ENCODE results near the gene PLAC8.

The PLAC8 gene

GRCh38 chr4:83124111-83124780, 9.7 kb upstream of the PLAC8 start:
- CTCF ChIA-PET, result interaction anchor here (1.2 kb wide), 1 partner anchor 158 kb away, joined by 3 read pairs; no protein-coding TSS in a partner anchor
- no peak overlapping the region for H3K27ac ChIP-seq (ENCODE audit: extremely low read depth, low read depth, low read length)
- no peak for TF ChIP-seq ZNF707 (tag by site-specific recombination; IDR thresholded peaks at IDR 0.05)
- H3K4me1 ChIP-seq (ENCODE audit: control insufficient read depth, insufficient read depth, low read length), result no peaks in the 10 kb centered on the region
- H3K36me3 ChIP-seq (ENCODE audit: control insufficient read depth in 2 of 2, insufficient read depth in 1 of 2, low read length in 2 of 2), result no peaks in the 10 kb centered on the region
- no peaks in the 10 kb centered on the region for H3K9me3 ChIP-seq (ENCODE audit: control insufficient read depth, insufficient read depth, low read depth, low read length)
- H3K4me3 ChIP-seq (ENCODE audit: low read depth, low read length), result no peak overlapping the region
- POLR2A ChIA-PET, result no interaction called here

GRCh38 chr4:83121246-83121645, 6.7 kb upstream of the PLAC8 start:
- Histone ChIP-seq H3K4me3 (ENCODE audit: low read depth, low read length) (no peak overlapping the region), H3K4me1 (ENCODE audit: control insufficient read depth, insufficient read depth, low read length) (no peaks in the 10 kb centered on the region), H3K27ac (ENCODE audit: extremely low read depth, low read depth, low read length) (no peak overlapping the region), H3K36me3 (ENCODE audit: control insufficient read depth in 2 of 2, insufficient read depth in 1 of 2, low read length in 2 of 2) (no peaks in the 10 kb centered on the region), H3K9me3 (ENCODE audit: control insufficient read depth, insufficient read depth, low read depth, low read length) (no peaks in the 10 kb centered on the region)
- ChIA-PET POLR2A (no interaction called here), CTCF (interaction anchor here (0.6 kb wide), 1 partner anchor 75 kb away, joined by 3 read pairs; no protein-coding TSS in a partner anchor)
- TF ChIP-seq RBAK (tag by site-specific recombination; IDR thresholded peaks at IDR 0.05), result no peak
- no peak for TF ChIP-seq ZNF416 (tag by site-specific recombination; IDR thresholded peaks at IDR 0.05)
- no peak for TF ChIP-seq ZNF555 (tag by site-specific recombination; conservative IDR thresholded peaks at IDR 0.05)
- no peak for TF ChIP-seq ZNF350 (tag by site-specific recombination; IDR thresholded peaks at IDR 0.05)
- no peak for TF ChIP-seq ZSCAN16 (tag by site-specific recombination; IDR thresholded peaks at IDR 0.05)
- no peak for TF ChIP-seq GLIS2 (tag by site-specific recombination; IDR thresholded peaks at IDR 0.05)
- no peak for TF ChIP-seq KLF7 (tag by site-specific recombination; IDR thresholded peaks at IDR 0.05; ENCODE audit: borderline replicate concordance)
- TF ChIP-seq ZBTB8A (tag by site-specific recombination; IDR thresholded peaks at IDR 0.05), result no peak
- TF ChIP-seq ZNF280D (tag by site-specific recombination; IDR thresholded peaks at IDR 0.05), result no peak
- no peak for TF ChIP-seq ZNF501 (tag by site-specific recombination; IDR thresholded peaks at IDR 0.05)
- no peak for TF ChIP-seq ZNF248 (tag by site-specific recombination; IDR thresholded peaks at IDR 0.05)
- TF ChIP-seq GLI4 (tag by site-specific recombination; IDR thresholded peaks at IDR 0.05), result no peak
- TF ChIP-seq SCRT2 (tag by site-specific recombination; IDR thresholded peaks at IDR 0.05), result no peak
- TF ChIP-seq ZNF707 (tag by site-specific recombination; IDR thresholded peaks at IDR 0.05), result no peak
- TF ChIP-seq ZNF654 (tag by site-specific recombination; IDR thresholded peaks at IDR 0.05; ENCODE audit: low read depth), result no peak
- TF ChIP-seq SCRT1 (tag by site-specific recombination; IDR thresholded peaks at IDR 0.05; ENCODE audit: borderline replicate concordance), result no peak
- no peak for TF ChIP-seq ZNF26 (tag by site-specific recombination; IDR thresholded peaks at IDR 0.05)
- TF ChIP-seq ZNF621 (tag by site-specific recombination; IDR thresholded peaks at IDR 0.05), result no peak

GRCh38 chr4:83118869-83119268, 4.3 kb upstream of the PLAC8 start:
- no peaks in the 10 kb centered on the region for H3K4me1 ChIP-seq (ENCODE audit: control insufficient read depth, insufficient read depth, low read length)
- POLR2A ChIA-PET, result interaction anchor here (0.7 kb wide), 1 partner anchor 23 kb away, joined by 5 read pairs; no protein-coding TSS in a partner anchor
- TF ChIP-seq ZBTB20 (tag by site-specific recombination; IDR thresholded peaks at IDR 0.05) (no peak), ZNF558 (tag by site-specific recombination; IDR thresholded peaks at IDR 0.05) (no peak), ZNF513 (tag by site-specific recombination; IDR thresholded peaks at IDR 0.05) (no peak), PRDM4 (tag by site-specific recombination; IDR thresholded peaks at IDR 0.05) (no peak), ZSCAN16 (tag by site-specific recombination; IDR thresholded peaks at IDR 0.05) (no peak), ZSCAN4 (tag by site-specific recombination; IDR thresholded peaks at IDR 0.05) (no peak)

More at GRCh38 chr4:83118869-83119268, 4.3 kb upstream of the PLAC8 start:
- CTCF ChIA-PET, result no interaction called here
- Histone ChIP-seq H3K36me3 (ENCODE audit: control insufficient read depth in 2 of 2, insufficient read depth in 1 of 2, low read length in 2 of 2) (no peaks in the 10 kb centered on the region), H3K4me3 (ENCODE audit: low read depth, low read length) (no peak overlapping the region), H3K9me3 (ENCODE audit: control insufficient read depth, insufficient read depth, low read depth, low read length) (no peaks in the 10 kb centered on the region), H3K27ac (ENCODE audit: extremely low read depth, low read depth, low read length) (no peak overlapping the region)

Data from HEK293 (cell line).